HepG2 (cell line): ENCODE measurements around the gene AP2B1. TPM values are rescaled to one million over a fixed set of nuclear protein-coding genes. Genes with fewer than 3 reads are reported as not detected.

Experiments
- EP300 ChIP-seq, 3 experiments: sonication (generic) in 1 of 3; formaldehyde crosslinking in 1 of 3; IDR thresholded peaks; 2 replicates each; pipeline versions ENCODE4 v1.5.1 to v1.6.1; 2011 to 2020; ENCODE audit warnings: low read depth in 2 of 3, low read length in 2 of 3, borderline replicate concordance in 1 of 3, improper control_type of control experiment in 1 of 3, mild to moderate bottlenecking in 1 of 3, missing genetic modification reagents in 1 of 3, moderate library complexity in 1 of 3
- GFI1 ChIP-seq: sonication (generic); formaldehyde crosslinking; IDR thresholded peaks from 2 replicates; pipeline ENCODE4 v1.5.0; 2020; ENCODE audit warnings: missing genetic modification reagents, mild to moderate bottlenecking, borderline replicate concordance
- IRX3 ChIP-seq: sonication (generic); formaldehyde crosslinking; IDR thresholded peaks from 2 replicates; pipeline ENCODE4 v1.8.1; 2023; ENCODE audit warnings: mild to moderate bottlenecking, low read depth, missing genetic modification reagents, borderline replicate concordance
- KAT8 ChIP-seq: IDR thresholded peaks from 2 replicates; pipeline ENCODE4 v1.6.1; 2016; ENCODE audit warnings: missing genetic modification reagents, missing compliant biosample characterization
- MYC ChIP-seq: sonication (generic); formaldehyde crosslinking; IDR thresholded peaks from 2 replicates; pipeline ENCODE4 v1.9.0; 2021; ENCODE audit warnings: missing genetic modification reagents, borderline replicate concordance
- NCOA5 ChIP-seq: sonication (generic); formaldehyde crosslinking; IDR thresholded peaks from 2 replicates; pipeline ENCODE4 v1.4.0; 2020; ENCODE audit warnings: missing genetic modification reagents
- TGIF2 ChIP-seq: IDR thresholded peaks from 2 replicates; pipeline ENCODE4 v1.6.1; 2016; ENCODE audit warnings: control low read depth, missing compliant biosample characterization
- ZBTB2 ChIP-seq: sonication (generic); formaldehyde crosslinking; IDR thresholded peaks from 2 replicates; pipeline ENCODE4 v1.8.0; 2022; ENCODE audit warnings: low read depth, missing genetic modification reagents
- ZFP90 ChIP-seq: sonication (generic); formaldehyde crosslinking; IDR thresholded peaks from 2 replicates; pipeline ENCODE4 v1.8.0; 2022; ENCODE audit warnings: missing genetic modification reagents, mild to moderate bottlenecking, inconsistent platforms, borderline replicate concordance
- ZNF512 ChIP-seq: sonication (generic); formaldehyde crosslinking; IDR thresholded peaks from 2 replicates; pipeline ENCODE4 v1.4.0; 2020; ENCODE audit warnings: mild to moderate bottlenecking, missing genetic modification reagents
- ZNF546 ChIP-seq: sonication (generic); formaldehyde crosslinking; conservative IDR thresholded peaks from 2 replicates; pipeline ENCODE4 v1.8.1; 2023; ENCODE audit warnings: mild to moderate bottlenecking, missing genetic modification reagents
- ZNF549 ChIP-seq: sonication (generic); formaldehyde crosslinking; IDR thresholded peaks from 2 replicates; pipeline ENCODE4 v1.5.0; 2020; ENCODE audit warnings: missing genetic modification reagents
- ZNF713 ChIP-seq: sonication (generic); formaldehyde crosslinking; IDR thresholded peaks from 2 replicates; pipeline ENCODE4 v1.4.0; 2020; ENCODE audit warnings: mild to moderate bottlenecking, missing genetic modification reagents
- ZNF839 ChIP-seq: sonication (generic); formaldehyde crosslinking; IDR thresholded peaks from 2 replicates; pipeline ENCODE4 v1.4.0; 2020; ENCODE audit warnings: missing genetic modification reagents, mild to moderate bottlenecking, borderline replicate concordance
- ZSCAN5A ChIP-seq: sonication (generic); formaldehyde crosslinking; IDR thresholded peaks from 2 replicates; pipeline ENCODE4 v1.8.0; 2022; ENCODE audit warnings: mild to moderate bottlenecking, missing genetic modification reagents, borderline replicate concordance
- ZZZ3 ChIP-seq: sonication (generic); formaldehyde crosslinking; IDR thresholded peaks from 2 replicates; pipeline ENCODE4 v1.4.0; 2020; ENCODE audit warnings: missing genetic modification reagents, mild to moderate bottlenecking, borderline replicate concordance
- polyA plus RNA-seq, 8 experiments: library from polyadenylated mRNA; depleted of rRNA in 3 of 8; stranded (reverse) in 7 of 8; unstranded in 1 of 8; fragments of >200 nt; fragmentation: Illumina TruSeq in 4 of 8; extraction: Trizol in 4 of 8; gene quantifications; 2 replicates each; pipeline versions ENCODE4 v1.2.1 to v1.2.3, GENCODE V29; 2011 to 2016; ENCODE audit warnings: low read depth in 4 of 8, missing spikeins in 1 of 8, mixed read lengths in 1 of 8; ENCODE audit not compliant: insufficient read depth in 1 of 8
- total RNA-seq, 5 experiments: library from RNA; depleted of rRNA; stranded (reverse); fragments of >200 nt; fragmentation: Illumina TruSeq; extraction: Trizol; gene quantifications; 2 replicates each; pipeline ENCODE4 v1.2.3, GENCODE V29; 2016; ENCODE audit warnings: low read depth in 1 of 5
- TF ChIP-seq, protein P1 (sequence below): sonication (generic); formaldehyde crosslinking; IDR thresholded peaks from 2 replicates; pipeline ENCODE4 v1.4.0; 2020; ENCODE audit warnings: missing genetic modification reagents
- TF ChIP-seq, protein P2 (sequence below): sonication (generic); formaldehyde crosslinking; IDR thresholded peaks from 2 replicates; pipeline ENCODE4 v1.5.0; 2020; ENCODE audit warnings: missing genetic modification reagents, mild to moderate bottlenecking, borderline replicate concordance

Gene AP2B1
- total and polyA plus RNA-seq, 2 of the 13 experiments (the other 11 are each of a cell fraction or from before 2014, with no cell fraction given), result 23.8 to 71.3 TPM

- TF ChIP-seq, protein P1, sequence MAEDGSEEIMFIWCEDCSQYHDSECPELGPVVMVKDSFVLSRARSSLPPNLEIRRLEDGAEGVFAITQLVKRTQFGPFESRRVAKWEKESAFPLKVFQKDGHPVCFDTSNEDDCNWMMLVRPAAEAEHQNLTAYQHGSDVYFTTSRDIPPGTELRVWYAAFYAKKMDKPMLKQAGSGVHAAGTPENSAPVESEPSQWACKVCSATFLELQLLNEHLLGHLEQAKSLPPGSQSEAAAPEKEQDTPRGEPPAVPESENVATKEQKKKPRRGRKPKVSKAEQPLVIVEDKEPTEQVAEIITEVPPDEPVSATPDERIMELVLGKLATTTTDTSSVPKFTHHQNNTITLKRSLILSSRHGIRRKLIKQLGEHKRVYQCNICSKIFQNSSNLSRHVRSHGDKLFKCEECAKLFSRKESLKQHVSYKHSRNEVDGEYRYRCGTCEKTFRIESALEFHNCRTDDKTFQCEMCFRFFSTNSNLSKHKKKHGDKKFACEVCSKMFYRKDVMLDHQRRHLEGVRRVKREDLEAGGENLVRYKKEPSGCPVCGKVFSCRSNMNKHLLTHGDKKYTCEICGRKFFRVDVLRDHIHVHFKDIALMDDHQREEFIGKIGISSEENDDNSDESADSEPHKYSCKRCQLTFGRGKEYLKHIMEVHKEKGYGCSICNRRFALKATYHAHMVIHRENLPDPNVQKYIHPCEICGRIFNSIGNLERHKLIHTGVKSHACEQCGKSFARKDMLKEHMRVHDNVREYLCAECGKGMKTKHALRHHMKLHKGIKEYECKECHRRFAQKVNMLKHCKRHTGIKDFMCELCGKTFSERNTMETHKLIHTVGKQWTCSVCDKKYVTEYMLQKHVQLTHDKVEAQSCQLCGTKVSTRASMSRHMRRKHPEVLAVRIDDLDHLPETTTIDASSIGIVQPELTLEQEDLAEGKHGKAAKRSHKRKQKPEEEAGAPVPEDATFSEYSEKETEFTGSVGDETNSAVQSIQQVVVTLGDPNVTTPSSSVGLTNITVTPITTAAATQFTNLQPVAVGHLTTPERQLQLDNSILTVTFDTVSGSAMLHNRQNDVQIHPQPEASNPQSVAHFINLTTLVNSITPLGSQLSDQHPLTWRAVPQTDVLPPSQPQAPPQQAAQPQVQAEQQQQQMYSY, result no peak
- TF ChIP-seq ZBTB2 (no peak), ZSCAN5A (no peak), EP300 (IDR thresholded peaks at IDR 0.05; ENCODE audit: low read depth in 2 of 2, low read length in 2 of 2) (peak in 1 of 2 experiments; percentile 48; a peak in 1 of 4 replicates), EP300 (CRISPR knock-in tag; IDR thresholded peaks at IDR 0.05; ENCODE audit: borderline replicate concordance) (no peak), ZFP90 (CRISPR knock-in tag) (0 out of 2 replicates have a peak, but pooled peaks have one; percentile 53), TGIF2 (peak; percentile 94), ZNF549 (CRISPR knock-in tag) (no peak), ZNF512 (CRISPR knock-in tag) (no peak), NCOA5 (no peak), KAT8 (CRISPR knock-in tag) (peak; percentile 100), ZNF839 (CRISPR knock-in tag) (no peak), ZNF546 (0 out of 2 replicates have a peak, but pooled peaks have one; percentile 70), GFI1 (no peak), ZNF713 (no peak), ZZZ3 (peak; percentile 72; the same call in 1 of the 2 replicates), IRX3 (no peak), MYC (CRISPR knock-in tag) (peak; percentile 86; the same call in 1 of the 2 replicates)
- TF ChIP-seq, protein P2, sequence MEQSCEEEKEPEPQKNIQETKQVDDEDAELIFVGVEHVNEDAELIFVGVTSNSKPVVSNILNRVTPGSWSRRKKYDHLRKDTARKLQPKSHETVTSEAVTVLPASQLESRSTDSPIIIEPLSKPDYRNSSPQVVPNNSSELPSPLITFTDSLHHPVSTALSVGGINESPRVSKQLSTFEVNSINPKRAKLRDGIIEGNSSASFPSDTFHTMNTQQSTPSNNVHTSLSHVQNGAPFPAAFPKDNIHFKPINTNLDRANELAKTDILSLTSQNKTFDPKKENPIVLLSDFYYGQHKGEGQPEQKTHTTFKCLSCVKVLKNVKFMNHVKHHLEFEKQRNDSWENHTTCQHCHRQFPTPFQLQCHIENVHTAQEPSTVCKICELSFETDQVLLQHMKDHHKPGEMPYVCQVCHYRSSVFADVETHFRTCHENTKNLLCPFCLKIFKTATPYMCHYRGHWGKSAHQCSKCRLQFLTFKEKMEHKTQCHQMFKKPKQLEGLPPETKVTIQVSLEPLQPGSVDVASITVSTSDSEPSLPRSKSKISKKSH (CRISPR knock-in tag), result no peak; the same call in 1 of the 2 replicates
Measured at GRCh38 chr17:35578197-35578928, 8.8 kb upstream of the AP2B1 start, which contains the start of gene PEX12 (continued).
